BJ (cell line): Measurements from ENCODE around the gene EIF4G3. TPM values are rescaled to one million over a fixed set of nuclear protein-coding genes. Genes with fewer than 3 reads are reported as not detected.

ENCODE experiments used
- CTCF ChIA-PET: fragments of 350-600 bp; formaldehyde crosslinking; extraction: SDS; loops from one replicate; lab custom pipeline; 2021; ENCODE audit warnings: antibody characterized with exemption, inconsistent platforms; lab: Yijun Ruan, JAX
- POLR2A ChIA-PET: fragments of 300-600 bp; sonication (Branson Sonifier 250); formaldehyde crosslinking; extraction: SDS; loops from one replicate; lab custom pipeline; 2021; ENCODE audit warnings: antibody characterized with exemption; lab: Charles Lee
- DNase-seq: peaks from one replicate; pipeline ENCODE4 v3.0.0-alpha.2; 2011; ENCODE audit warnings: low read depth
- H3K27me3 ChIP-seq: 2 replicates; pipeline ENCODE4 v1.6.0; 2011; ENCODE audit warnings: low read length; ENCODE audit not compliant: control insufficient read depth, insufficient read depth
- H3K36me3 ChIP-seq: 2 replicates; pipeline ENCODE4 v1.5.1; 2011; ENCODE audit warnings: low read length; ENCODE audit not compliant: control insufficient read depth, insufficient read depth
- H3K4me3 ChIP-seq: 2 replicates; pipeline ENCODE4 v1.5.1; 2011; ENCODE audit warnings: low read depth, mild to moderate bottlenecking, control low read depth, low read length
- polyA plus RNA-seq: library from polyadenylated mRNA; depleted of rRNA; stranded (reverse); fragments of >200 nt; gene quantifications from 2 replicates; pipeline ENCODE4 v1.2.3, GENCODE V29; 2011
- TF ChIP-seq, protein P1 (sequence below): IDR thresholded peaks from 2 replicates; pipeline ENCODE4 v1.5.1; 2011; ENCODE audit warnings: low read depth, mild to moderate bottlenecking, control low read depth, inconsistent platforms, low read length, moderate library complexity; ENCODE audit not compliant: insufficient read depth

The EIF4G3 gene
- polyA plus RNA-seq, 1 experiment, result 62.0 TPM

DNA sequence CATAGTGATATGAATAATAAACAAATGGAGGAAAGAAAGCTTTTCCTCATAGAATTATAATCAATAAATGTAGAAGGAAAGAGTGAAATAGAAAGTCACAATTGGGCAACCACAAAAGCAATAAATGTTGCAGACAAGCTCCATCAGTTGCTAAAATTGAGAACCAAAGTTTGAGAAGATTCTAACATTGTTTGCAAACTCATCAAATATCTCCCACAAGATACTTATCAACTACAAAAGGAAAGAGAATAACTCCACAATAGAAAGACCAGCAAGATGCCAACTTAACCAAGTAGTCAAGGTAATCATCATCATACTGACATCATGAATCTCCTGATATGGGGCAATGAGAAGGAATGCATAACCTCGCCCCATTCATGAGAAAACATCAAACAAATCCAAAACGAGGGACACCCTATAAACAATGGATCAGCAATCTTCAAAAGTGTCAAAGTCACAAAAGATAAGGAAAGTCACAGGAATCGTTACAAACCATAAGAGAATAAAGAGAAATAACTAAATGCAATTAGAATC, 16.4 kb downstream of the EIF4G3 start:
- POLR2A ChIA-PET, result no interaction called here
- CTCF ChIA-PET, result interaction anchor here (0.6 kb wide), 1 partner anchor 305 kb away, joined by 3 read pairs; no protein-coding TSS in a partner anchor
- TF ChIP-seq, protein P1, sequence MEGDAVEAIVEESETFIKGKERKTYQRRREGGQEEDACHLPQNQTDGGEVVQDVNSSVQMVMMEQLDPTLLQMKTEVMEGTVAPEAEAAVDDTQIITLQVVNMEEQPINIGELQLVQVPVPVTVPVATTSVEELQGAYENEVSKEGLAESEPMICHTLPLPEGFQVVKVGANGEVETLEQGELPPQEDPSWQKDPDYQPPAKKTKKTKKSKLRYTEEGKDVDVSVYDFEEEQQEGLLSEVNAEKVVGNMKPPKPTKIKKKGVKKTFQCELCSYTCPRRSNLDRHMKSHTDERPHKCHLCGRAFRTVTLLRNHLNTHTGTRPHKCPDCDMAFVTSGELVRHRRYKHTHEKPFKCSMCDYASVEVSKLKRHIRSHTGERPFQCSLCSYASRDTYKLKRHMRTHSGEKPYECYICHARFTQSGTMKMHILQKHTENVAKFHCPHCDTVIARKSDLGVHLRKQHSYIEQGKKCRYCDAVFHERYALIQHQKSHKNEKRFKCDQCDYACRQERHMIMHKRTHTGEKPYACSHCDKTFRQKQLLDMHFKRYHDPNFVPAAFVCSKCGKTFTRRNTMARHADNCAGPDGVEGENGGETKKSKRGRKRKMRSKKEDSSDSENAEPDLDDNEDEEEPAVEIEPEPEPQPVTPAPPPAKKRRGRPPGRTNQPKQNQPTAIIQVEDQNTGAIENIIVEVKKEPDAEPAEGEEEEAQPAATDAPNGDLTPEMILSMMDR, result no peak

DNA sequence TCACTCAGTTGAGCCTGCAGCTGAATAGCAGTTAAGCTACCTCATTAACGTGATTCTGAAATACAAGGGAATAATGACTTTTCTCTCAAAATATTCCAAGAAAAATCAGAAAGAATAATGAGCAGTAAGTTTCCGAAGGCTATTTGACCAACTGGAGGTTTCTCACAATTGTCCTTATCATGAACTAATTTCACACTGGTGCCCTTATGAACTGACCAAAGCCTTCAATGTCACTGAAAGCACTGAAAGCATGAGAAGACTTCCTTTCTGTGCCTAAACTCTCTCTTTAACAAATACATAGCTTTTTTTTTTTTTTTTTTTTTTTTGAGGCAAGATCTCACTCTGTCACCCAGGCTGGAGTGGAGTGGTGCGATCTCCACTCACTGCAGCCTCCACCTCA, 18.8 kb downstream of the EIF4G3 start:
- peaks cover 5% of the 10 kb centered on the region for H3K36me3 ChIP-seq
- TF ChIP-seq, protein P1, result no peak
- H3K4me3 ChIP-seq, result no peak overlapping the region
- POLR2A ChIA-PET, result no interaction called here
- H3K27me3 ChIP-seq, result no peaks in the 10 kb centered on the region
- DNase-seq, result no peak
- CTCF ChIA-PET, result interaction anchor here (0.5 kb wide), 1 partner anchor 223 kb away, joined by 3 read pairs; no protein-coding TSS in a partner anchor

More for the DNA sequence above, 16.4 kb downstream of the EIF4G3 start:
- DNase-seq, result no peak
- Histone ChIP-seq H3K4me3 (no peak overlapping the region), H3K27me3 (no peaks in the 10 kb centered on the region), H3K36me3 (peaks cover 5% of the 10 kb centered on the region)

DNA sequence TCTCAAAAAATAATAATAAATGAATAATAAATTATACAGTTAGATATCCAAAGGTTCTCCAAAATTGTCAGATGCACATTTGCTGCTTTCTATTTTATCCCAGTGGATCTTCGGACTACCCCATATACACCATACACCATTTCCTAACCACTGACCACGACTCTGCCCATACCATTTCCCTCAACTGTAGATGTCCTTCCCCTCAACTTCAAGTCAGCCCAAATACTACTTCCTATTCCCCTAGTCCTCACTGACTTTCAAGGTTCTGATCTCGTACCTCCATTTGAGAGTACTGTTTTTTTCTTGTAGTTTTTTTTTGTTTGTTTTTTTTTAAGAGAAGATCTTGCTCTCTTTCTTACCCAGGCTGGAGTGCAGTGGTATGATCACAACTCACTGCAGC, 19.6 kb downstream of the EIF4G3 start:
- TF ChIP-seq, protein P1, result no peak
- Histone ChIP-seq H3K36me3 (peaks cover 5% of the 10 kb centered on the region), H3K27me3 (no peaks in the 10 kb centered on the region), H3K4me3 (no peak overlapping the region)
- CTCF ChIA-PET, result no interaction called here
- POLR2A ChIA-PET, result interaction anchor here (0.6 kb wide), 1 partner anchor 14 kb away, joined by 3 read pairs; no protein-coding TSS in a partner anchor
- DNase-seq, result no peak

DNA sequence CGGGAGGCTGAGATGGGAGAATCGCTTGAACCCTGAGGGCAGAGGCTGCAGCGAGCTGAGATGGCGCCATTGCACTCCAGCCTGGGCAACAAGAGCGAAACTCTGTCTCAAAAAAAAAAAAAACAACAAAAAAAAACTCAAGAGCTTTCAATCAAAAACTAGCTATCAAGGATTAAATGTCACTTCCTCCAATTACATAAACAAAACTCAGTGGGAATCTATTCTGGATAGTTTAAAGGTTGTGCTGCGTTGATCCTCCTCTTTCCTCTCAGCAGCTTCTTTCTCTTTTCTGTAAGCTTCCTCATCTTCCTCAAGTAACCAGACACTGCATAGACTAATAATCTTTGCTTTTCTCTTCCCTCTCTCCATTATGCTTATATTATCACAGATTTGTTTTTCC, 20.7 kb downstream of the EIF4G3 start:
- Histone ChIP-seq H3K4me3 (no peak overlapping the region), H3K27me3 (no peaks in the 10 kb centered on the region), H3K36me3 (peaks cover 5% of the 10 kb centered on the region)
- TF ChIP-seq, protein P1, result no peak
- ChIA-PET CTCF (interaction anchor here (0.8 kb wide), 1 partner anchor 12 kb away, joined by 3 read pairs; no protein-coding TSS in a partner anchor), POLR2A (interaction anchor here (0.6 kb wide), 1 partner anchor 25 kb away, joined by 21 read pairs; no protein-coding TSS in a partner anchor)
- DNase-seq, result no peak

DNA sequence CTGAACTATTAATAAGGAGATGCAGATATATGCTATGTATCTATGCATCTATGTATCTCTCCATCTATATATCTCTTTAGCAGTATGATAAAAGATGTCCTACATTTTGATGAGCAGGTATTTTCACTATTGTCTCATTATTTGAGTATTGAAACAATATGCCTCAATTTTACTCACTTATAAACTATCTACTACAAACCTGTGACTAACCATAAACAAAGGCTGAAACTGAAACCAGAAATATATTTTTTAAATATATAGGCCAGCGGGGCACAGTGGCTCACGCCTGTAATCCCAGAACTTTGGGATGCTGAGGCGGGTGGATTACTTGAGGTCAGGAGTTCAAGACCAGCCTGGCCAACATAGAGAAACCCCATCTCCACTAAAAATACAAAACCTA, 22.0 kb downstream of the EIF4G3 start:
- ChIA-PET POLR2A (no interaction called here), CTCF (interaction anchor here (1.5 kb wide), 1 partner anchor 13 kb away, joined by 5 read pairs; no protein-coding TSS in a partner anchor)
- TF ChIP-seq, protein P1, result no peak
- Histone ChIP-seq H3K36me3 (peaks cover 3% of the 10 kb centered on the region; the same call in 1 of the 2 replicates), H3K4me3 (no peak overlapping the region), H3K27me3 (no peaks in the 10 kb centered on the region)
- DNase-seq, result no peak
